GM19043 (cell line): ENCODE measurements around the gene GRIFIN.
"Not testable (repeated sequence)": the region's sequence is repeated elsewhere in the genome, so short reads cannot be mapped to it uniquely, and the experiment has no call there.

Experiments
- ATAC-seq: cut with Tn5 transposase; IDR thresholded peaks from one replicate; pipeline ENCODE4 v1.9.1; 2021; ENCODE audit warnings: low read depth; ENCODE audit not compliant: unreplicated experiment

The GRIFIN gene

DNA sequence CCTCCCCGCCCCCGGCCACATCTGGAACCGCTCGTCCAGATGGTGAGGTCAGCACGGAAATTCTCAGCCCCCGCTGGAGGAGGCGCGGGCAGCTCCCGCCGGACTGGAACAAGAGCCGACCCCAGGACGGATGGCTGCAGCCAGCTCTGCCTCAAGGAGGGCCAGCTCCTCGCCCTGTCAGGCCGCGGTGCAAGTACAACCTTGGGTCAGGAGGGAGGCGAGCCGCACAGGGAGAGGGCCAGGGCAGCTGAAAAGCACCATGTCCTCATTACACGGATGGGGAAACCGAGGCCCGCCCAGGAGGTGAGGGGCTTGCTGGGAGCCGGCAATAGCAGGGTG is 3.8 kb upstream of the GRIFIN start:
- ATAC-seq, result no peak

GRCh38 chr7:2479276-2480069 is 3.3 kb upstream of the GRIFIN start:
- ATAC-seq, result no peak

DNA sequence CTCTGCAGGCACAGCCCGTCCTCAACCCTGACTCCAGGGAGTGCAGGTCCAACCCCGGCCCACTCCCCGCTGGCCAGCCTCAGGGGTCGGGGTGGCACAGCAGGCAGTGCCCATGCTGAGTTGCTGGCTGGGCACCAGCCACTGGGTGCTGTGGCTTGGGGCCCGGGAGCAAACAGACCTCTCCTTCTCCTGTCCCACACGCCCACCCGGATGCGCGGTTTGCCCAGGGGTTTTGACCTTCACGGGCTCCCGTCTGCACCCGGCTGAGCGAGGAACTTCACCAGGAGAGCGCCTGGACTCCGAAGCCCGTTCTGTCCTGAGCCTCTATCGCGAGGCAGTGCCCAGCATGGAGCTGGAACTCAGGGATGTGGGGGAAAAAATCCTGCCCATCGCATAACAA is 2.6 kb upstream of the GRIFIN start:
- no peak for ATAC-seq

- no peak for ATAC-seq
Measured at GRCh38 chr7:2478399-2478785, 2.2 kb upstream of the GRIFIN start.

GRCh38 chr7:2477447-2478398 is 1.5 kb upstream of the GRIFIN start:
- no peak for ATAC-seq

DNA sequence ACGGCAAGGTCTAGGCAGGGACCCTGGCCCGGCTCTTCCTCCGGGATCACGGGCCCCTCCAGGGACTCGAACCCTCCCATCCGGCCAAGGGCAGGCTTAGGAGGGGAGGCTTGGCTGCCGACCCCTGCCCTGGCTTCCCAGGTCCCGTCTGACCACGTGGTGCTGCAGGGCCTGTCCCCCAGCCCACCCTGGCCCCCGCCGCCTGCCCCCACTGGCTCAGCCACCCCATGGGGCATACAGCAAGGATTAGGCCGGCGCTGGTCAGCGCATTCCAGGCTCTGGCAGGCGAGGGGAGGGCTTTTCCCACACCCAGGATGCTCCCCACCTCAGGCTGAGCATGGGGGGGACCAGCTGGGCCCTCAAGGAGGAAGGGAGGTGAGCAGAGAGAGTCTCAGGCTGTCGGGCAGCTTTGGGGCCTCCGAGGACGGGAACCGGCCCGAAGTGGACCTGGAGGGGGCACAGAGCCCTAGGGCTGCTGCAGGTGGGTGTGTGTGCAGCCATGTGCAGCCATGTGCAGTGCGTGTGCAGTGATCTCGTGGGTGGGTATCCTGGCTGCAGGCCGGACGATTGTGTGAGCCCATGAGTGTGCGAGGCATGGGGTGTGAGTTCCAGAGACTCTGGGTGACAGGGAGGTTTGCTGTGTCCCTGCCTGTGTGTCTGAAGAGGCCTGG is 713 bp upstream of the GRIFIN start:
- ATAC-seq, result no peak

GRCh38 chr7:2475678-2476015 is 551 bp downstream of the GRIFIN start:
- ATAC-seq, result no peak

GRCh38 chr7:2474813-2475677 is 1.2 kb downstream of the GRIFIN start:
- ATAC-seq, result no peak

DNA sequence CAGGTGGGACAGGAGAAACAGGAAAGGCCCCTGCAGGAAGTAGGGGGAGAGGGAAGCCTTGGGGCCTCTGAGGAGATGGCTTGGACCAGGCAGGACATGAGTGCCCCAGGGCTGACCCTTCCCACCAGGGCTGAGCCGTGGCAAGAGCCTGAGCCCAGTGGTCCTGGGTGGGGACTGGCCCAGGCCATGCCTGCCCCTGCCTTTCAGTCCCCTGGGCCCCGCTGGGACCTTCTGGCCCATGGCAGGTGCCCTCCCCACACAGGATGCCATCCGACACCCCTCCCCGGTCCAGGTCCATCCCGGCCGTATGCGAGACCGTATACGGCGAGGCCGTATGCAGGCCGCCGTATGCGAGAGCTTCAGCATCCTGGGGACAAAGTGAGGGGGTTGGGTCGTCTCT is 2.0 kb downstream of the GRIFIN start:
- no peak for ATAC-seq

DNA sequence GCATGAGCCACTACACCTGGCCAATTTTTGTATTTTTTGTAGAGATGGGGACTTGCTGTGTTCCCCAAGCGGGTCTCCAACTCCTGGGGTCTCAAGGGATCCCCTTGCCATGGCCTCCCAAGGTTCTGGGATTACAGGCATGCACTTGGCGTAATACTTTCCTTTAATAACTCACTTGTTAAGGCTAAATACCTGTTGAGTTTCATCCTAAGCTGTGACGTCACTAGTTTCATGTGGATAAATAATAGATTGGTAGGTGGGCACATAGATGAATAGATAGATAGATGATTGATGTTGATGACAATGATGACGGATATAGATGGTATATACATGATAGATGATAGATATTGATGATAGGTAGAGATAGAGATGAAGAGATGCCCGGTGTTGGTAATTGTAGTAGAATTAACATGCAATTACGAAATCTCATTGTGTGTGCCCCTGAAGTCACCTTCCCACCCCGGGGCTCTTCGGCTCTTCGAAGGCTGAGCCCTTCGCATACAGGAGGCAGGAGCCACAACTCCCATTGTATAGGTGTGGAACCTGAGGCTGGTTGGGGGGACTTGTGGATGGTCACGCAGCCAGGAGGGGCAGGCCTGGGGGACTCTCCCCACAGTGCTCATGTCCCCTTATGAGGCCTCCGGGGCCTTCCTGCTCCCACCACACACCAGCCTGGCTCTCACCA is 2.6 kb downstream of the GRIFIN start:
- no peak for ATAC-seq

GRCh38 chr7:2472739-2473138 is 3.5 kb downstream of the GRIFIN start:
- ATAC-seq, result no peak

GRCh38 chr7:2471396-2471795 is 4.8 kb downstream of the GRIFIN start:
- no peak for ATAC-seq

GRCh38 chr7:2471022-2471329 is 5.2 kb downstream of the GRIFIN start:
- ATAC-seq, result no peak

GRCh38 chr7:2470204-2471021 is 5.8 kb downstream of the GRIFIN start:
- ATAC-seq, result no peak

DNA sequence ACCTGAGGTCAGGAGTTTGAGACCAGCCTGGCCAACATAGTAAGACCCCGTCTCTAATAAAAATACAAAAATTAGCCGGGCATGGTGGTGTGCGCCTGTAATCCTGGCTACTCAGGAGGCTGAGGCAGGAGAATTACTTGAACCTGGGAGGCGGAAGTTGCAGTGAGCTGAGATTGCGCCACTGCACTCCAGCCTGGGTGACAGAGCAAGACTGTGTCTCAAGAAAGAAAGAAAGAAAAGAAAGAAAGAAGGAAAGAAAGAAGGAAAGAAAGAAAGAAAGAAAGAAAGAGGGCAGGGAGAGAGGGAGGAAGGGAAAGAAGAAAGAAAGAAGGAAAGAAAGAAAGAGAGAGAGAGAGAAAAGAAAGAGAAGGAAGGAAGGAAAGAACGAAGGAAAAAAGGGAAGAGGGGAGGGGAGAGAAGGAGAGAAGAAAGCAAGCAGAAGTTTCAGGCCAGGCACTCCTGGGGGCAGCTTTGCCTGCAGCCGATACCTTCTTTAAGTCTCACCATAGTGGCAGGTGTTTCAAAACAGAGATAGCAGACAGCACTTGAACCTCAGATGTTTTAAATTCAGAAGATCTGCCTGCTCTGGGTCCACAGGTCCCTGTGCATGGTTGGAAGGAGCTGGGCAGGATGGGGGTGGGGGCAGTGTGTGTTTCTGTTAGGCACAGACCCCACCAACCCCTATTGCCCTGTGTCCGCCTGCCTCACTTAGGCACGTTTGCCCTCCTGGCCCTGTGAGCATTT is 6.6 kb downstream of the GRIFIN start:
- not testable (repeated sequence) for ATAC-seq

GRCh38 chr7:2468227-2468626 is 8.0 kb downstream of the GRIFIN start:
- no peak for ATAC-seq

DNA sequence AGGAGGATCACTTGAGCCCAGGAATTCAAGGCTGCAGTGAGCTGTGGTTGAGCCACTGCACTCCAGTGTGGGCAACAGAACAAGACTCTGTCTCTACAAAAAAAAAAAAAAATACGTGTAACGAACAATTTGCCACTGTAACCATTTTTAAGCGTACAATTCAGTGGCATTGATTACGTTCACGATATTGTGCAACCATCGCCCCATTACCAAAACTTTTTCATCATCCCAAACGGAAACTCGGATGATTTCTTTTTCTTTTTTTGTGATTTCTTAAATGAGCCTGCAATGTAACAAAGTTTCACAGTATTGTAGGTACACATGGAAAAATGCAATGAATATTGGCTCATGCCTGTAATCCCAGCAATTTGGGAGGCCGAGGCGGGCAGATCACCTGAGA is 9.5 kb downstream of the GRIFIN start:
- no peak for ATAC-seq

GRCh38 chr7:2465928-2466327 is 10.3 kb downstream of the GRIFIN start:
- ATAC-seq, result no peak

GRCh38 chr7:2462731-2463130 is 13.5 kb downstream of the GRIFIN start:
- no peak for ATAC-seq
